Activated CD8-positive, alpha-beta memory T cell treated with anti-CD3 and anti-CD28 coated beads for 48 hours (primary cell): ENCODE results near the gene COG3.

ENCODE experiments used
- DNase-seq, 3 experiments: peaks; one replicate each; pipeline ENCODE4 v3.0.0-alpha.2; 2020; ENCODE audit warnings: low read depth in 2 of 3, low spot score in 2 of 3

COG3 gene

GRCh38 chr13:45447050-45447661 is 17.6 kb upstream of the COG3 start:
- no peak for DNase-seq

- no peak for DNase-seq
Observed at GRCh38 chr13:45448965-45449559, 15.7 kb upstream of the COG3 start.

GRCh38 chr13:45451282-45451681 is 13.5 kb upstream of the COG3 start:
- no peak for DNase-seq

- no peak for DNase-seq
Observed at GRCh38 chr13:45454204-45454603, 10.5 kb upstream of the COG3 start.

GRCh38 chr13:45456196-45456972 is 8.4 kb upstream of the COG3 start:
- no peak for DNase-seq

- peak in 1 of 3 experiments; percentile 6 for DNase-seq
Observed at GRCh38 chr13:45464141-45464686, 525 bp upstream of the COG3 start.

- DNase-seq = no peak
Observed at GRCh38 chr13:45466359-45466758, 1.6 kb downstream of the COG3 start.

- DNase-seq = no peak
Observed at GRCh38 chr13:45468635-45469034, 3.9 kb downstream of the COG3 start.

GRCh38 chr13:45472171-45472705 is 7.5 kb downstream of the COG3 start:
- no peak for DNase-seq

GRCh38 chr13:45473627-45474026 is 8.9 kb downstream of the COG3 start:
- no peak for DNase-seq

GRCh38 chr13:45474584-45475454 is 10.1 kb downstream of the COG3 start:
- no peak for DNase-seq

- no peak for DNase-seq
Observed at GRCh38 chr13:45479661-45480060, 14.9 kb downstream of the COG3 start.

GRCh38 chr13:45481688-45482087 is 16.9 kb downstream of the COG3 start:
- no peak for DNase-seq

GRCh38 chr13:45482571-45483173 is 17.9 kb downstream of the COG3 start:
- DNase-seq = no peak

- DNase-seq = no peak
Observed at GRCh38 chr13:45487604-45488003, 22.9 kb downstream of the COG3 start.

GRCh38 chr13:45490068-45490467 is 25.3 kb downstream of the COG3 start:
- DNase-seq = no peak

GRCh38 chr13:45492538-45492937 is 27.8 kb downstream of the COG3 start:
- no peak for DNase-seq

- DNase-seq = no peak
Observed at GRCh38 chr13:45496942-45497341, 32.2 kb downstream of the COG3 start.

- no peak for DNase-seq
Observed at GRCh38 chr13:45500492-45501174, 35.9 kb downstream of the COG3 start.

GRCh38 chr13:45501175-45501526 is 36.4 kb downstream of the COG3 start:
- DNase-seq = no peak
